Lower leg skin (tissue), 3 donors: Measurements from ENCODE around the gene RSPH1.

Source experiments
- POLR2A ChIP-seq, 2 donors: fragments of 450-650 bp; IDR thresholded peaks; one replicate each; pipeline ENCODE4 v1.6.1; 2016 to 2017; ENCODE audit warnings: antibody characterized with exemption in 2 of 2, mild to moderate bottlenecking in 1 of 2, moderate library complexity in 1 of 2
- TF ChIP-seq, protein P1 (sequence below), 3 donors: fragments of 450-650 bp; IDR thresholded peaks; one replicate each; pipeline ENCODE4 v1.5.1; 2016; ENCODE audit warnings: antibody characterized with exemption in 3 of 3, mild to moderate bottlenecking in 3 of 3, moderate library complexity in 2 of 3

GRCh38 chr21:42448686-42449085, 47.3 kb downstream of the RSPH1 start:
- TF ChIP-seq, protein P1, sequence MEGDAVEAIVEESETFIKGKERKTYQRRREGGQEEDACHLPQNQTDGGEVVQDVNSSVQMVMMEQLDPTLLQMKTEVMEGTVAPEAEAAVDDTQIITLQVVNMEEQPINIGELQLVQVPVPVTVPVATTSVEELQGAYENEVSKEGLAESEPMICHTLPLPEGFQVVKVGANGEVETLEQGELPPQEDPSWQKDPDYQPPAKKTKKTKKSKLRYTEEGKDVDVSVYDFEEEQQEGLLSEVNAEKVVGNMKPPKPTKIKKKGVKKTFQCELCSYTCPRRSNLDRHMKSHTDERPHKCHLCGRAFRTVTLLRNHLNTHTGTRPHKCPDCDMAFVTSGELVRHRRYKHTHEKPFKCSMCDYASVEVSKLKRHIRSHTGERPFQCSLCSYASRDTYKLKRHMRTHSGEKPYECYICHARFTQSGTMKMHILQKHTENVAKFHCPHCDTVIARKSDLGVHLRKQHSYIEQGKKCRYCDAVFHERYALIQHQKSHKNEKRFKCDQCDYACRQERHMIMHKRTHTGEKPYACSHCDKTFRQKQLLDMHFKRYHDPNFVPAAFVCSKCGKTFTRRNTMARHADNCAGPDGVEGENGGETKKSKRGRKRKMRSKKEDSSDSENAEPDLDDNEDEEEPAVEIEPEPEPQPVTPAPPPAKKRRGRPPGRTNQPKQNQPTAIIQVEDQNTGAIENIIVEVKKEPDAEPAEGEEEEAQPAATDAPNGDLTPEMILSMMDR (IDR thresholded peaks at IDR 0.05): no peak
- no peak for TF ChIP-seq POLR2A (IDR thresholded peaks at IDR 0.05)
